Left cardiac atrium (tissue), 4 donors: ENCODE data around the gene AKNA. TPM values are rescaled to one million over a fixed set of nuclear protein-coding genes. Genes with fewer than 3 reads are reported as not detected.

Experiments
- ATAC-seq, 2 donors: fragments of 200-7000 bp; cut with Tn5 transposase; one replicate each; pipeline ENCODE4 v1.9.1; 2020; ENCODE audit warnings: mild to moderate bottlenecking in 2 of 2, moderate library complexity in 2 of 2
- DNase-seq: peaks from one replicate; pipeline ENCODE4 v3.0.0-alpha.2; 2020
- intact Hi-C, 2 donors: fragments of 100-400 bp; cut with DNase I; formaldehyde crosslinking; loops; one replicate each; pipeline versions ENCODE4 v1.14.1 to v1.15.1; 2022 to 2023
- total RNA-seq, 2 donors: library from RNA; stranded (reverse); fragmentation: NEBNext Ultra II Directional; extraction: Animal tissue kit (Norgen Biotek cat#: 25700); gene quantifications; one replicate each; pipeline ENCODE4 v1.2.1, GENCODE V29; 2021
- donor health status: DM: no; HTN: yes; CAD: no.
- donor health status: DM: no; HTN: yes; CAD: no; lungs with severe emphysema.
- donor health status: DM: yes; HTN: yes; CAD: no.
- donor health status: Dilated cardiomyopathy.

AKNA gene
- total RNA-seq, 2 donors from 2014 or later: 9.1 to 13.0 TPM

DNA sequence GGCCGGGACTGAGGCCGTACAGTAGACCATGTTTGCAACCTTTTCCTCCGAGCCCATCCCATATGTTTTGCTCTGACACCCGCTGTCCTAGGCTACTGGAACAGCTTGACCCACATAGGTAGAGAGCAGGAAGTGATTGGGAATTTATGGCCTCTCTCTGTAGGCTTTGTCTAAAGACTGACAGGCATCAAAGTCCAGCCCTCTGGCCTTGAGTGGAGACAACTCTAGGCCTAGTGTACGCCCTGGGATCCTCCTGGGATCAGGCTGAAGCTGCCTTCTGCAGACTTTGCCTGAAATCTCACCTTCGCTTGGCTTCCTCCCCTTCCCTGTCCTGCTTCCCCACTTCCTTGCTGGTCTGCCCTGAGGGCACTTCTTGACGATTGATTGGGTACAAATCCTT is 13.6 kb upstream of the AKNA start:
- DNase-seq (no peak), ATAC-seq (no peak)
- intact Hi-C loops: no loop called here

DNA sequence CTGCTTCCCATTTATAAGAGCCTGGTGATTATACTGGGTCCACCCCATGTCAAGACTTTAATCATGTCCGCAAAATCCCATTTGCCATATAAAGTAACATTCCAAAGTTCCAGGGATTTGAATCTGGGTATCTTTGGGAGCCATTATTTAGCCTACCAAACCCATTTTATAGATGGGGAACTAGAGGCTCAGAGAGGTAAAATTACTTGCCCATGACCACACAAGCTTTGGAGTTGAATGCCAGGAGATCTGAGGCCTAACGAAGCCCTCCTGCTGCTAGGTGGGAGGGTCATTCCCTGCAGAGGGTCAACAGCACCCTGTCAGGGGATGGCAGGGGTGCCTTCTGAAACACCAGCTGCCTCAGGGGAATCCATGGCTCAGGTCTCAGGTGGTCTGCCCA is 13.0 kb upstream of the AKNA start:
- intact Hi-C loops: no loop called here
- DNase-seq: no peak
- no peak for ATAC-seq

DNA sequence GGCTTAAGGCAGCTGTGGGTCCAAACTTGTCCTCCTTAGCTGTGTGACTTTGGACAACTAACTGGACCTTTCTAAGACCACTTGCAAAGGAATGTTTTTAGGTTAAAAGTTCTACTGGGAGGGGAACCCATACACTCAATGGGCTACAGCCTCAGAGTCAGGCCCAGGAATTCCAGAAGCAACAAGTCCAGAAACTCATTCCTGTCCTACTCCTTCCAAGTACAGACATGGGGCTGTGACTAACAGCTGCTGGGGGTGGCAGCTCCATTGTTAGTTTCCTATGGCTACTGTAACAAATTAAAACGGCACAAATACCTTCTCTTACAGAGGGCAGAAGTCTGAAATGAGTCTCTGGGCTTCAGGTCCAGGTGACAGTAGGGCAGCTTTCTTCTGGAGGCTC is 12.4 kb upstream of the AKNA start:
- ATAC-seq (no peak), DNase-seq (no peak)
- intact Hi-C loops: no loop called here

DNA sequence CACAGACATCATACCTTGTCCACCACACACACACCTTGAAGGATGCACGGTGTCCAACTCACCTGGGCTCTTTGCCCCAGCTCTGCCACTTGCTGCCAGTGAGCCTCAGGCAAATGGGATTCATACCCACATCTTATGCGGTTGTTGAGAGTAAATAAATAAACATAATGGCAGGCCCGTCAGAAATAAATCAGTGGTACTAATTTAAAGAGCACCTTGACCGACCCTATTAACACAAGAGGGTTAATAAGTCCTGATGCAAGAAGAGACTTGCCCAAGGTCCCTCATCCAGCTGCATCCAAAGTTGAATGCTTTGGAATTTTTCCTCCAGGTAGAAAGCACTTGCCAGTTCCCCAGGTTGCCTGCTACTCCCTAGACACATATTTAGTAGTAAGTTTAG is 11.6 kb upstream of the AKNA start:
- DNase-seq (no peak), ATAC-seq (no peak)
- intact Hi-C loops: no loop called here

DNA sequence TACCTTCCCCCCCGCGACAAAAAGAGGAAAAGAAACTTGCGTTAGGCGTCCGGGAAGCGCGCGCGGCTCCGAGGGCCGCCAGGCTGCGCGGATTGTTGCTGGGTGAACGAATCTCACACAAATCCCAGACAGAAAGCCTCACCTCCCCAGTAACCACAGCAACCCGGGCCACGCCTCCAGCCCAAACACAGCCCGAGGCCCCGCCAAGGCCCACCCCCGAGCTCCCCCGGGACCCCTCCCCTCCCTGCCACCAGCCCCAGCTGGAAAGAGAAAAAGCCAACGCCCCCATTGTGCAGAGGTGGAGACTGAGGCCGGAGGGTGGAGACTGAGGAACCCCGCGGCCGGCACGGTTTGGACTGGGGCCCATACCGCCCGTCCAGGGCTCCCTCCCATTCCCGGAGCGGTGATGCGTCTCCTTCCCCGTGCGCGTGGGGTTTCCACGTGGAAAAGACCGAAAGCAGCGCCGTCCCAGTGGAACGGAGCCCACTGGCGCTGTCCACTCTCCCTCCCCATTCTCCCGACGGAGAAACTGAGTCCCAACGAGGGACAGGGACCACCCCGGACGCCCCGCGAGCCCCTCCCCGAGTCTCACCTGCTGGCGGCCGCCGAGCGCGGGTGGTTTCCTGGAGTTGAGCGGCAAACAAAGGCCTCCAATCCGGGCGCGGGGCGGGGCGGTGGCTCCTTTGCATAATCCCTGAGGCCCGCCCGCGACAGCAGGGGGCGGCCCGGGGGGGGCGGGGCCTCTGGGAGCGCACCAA is 10.2 kb upstream of the AKNA start:
- intact Hi-C loops: no loop called here
- DNase-seq (peak; percentile 98), ATAC-seq (peak; percentile 94 to 96)

DNA sequence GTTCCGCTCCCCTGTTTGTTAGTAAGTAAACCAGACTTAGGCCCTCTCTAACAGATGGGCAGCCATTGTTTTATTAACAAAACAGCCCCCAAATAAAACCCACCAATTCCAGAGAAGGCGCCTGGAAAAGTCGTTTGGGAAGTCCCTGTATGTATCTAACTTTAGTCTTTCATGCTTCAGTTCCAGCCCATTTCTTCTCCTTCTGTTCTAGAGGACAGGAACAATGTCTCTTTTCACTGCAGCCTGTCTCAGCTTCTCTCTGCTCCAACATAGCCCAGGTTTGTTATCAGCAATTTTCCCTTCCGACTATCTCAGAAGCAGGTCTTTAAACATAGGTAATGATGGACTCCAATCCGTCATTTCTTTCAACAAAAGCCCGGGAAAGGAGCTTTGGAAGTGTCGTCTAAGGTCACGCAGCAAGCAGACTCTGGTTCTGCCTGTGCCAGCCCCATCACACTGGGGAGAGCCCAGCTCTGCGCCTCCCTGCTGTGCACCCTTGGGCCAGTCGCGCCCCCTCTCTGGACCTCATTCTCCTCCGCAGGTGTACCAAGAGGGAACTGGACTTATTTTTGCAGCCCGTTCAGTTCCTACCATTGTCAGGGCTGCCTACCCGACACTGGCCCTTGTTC is 9.6 kb upstream of the AKNA start:
- intact Hi-C loops: no loop called here
- ATAC-seq: peak; percentile 2 to 19
- DNase-seq: no peak

DNA sequence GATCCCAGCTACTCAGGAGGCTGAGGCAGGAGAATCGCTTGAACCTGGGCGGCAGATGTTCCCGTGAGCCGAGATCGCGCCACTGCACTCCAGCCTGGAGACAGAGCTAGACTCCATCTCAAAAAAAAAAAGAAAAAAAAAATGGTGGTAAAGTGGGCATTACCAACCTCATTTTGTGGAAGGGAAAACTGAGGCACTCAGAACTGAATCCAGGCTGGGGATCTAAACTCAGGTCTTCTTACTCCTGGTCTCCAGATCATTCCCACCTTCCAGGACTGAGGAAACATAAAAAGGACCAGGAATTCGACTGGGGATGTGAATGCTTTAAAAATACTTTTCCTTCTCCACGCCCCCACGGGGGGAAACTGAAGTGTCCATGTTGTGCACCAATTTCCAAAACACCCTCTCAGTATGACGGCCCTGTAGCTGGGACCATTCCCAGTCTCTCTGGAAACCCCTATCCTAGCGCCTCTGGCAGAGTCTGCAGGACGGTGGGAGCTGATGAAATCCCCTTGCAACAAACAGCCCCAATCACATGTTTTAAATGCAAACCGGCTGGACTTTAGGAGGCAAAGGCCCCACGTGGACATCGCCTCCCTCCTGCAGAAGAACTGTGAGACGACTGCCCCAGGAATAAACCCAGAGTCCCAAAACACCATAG is 8.9 kb upstream of the AKNA start:
- ATAC-seq (peak in 1 of 2 donors; percentile 6), DNase-seq (no peak)
- intact Hi-C loops: no loop called here

DNA sequence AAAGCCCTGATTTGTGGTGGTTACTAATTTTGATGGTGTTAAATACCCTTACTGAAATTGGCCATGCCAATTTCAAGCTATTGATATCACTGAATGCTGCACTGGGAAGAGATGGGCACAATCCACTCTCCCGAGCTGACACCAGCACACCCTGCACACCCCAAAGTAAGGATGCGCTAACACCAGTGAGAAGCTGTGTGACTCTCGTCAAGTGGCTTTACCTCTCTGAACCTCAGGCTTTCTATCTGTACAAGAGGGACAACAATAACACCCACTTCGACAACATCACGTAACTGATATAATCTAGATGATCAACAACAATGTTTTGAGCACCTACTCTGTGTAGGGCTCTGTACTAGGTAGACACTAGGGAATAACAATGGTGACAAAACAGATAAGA is 8.0 kb upstream of the AKNA start:
- no peak for DNase-seq
- intact Hi-C loops: no loop called here
- no peak for ATAC-seq

DNA sequence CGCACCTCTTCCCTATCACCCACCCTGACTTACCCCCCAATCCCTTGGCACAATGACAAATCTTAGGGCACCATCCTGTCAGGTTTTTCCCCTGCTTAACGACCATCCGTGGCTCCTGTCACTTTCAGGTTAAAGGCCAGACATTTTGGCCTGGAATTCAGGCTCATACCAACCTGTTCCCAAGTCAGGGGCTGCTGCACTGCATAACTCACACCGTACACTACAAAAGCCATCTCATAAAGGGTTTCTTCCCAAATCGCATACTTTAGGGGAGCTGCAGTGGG is 7.5 kb upstream of the AKNA start:
- intact Hi-C loops: no loop called here
- DNase-seq (no peak), ATAC-seq (no peak)

DNA sequence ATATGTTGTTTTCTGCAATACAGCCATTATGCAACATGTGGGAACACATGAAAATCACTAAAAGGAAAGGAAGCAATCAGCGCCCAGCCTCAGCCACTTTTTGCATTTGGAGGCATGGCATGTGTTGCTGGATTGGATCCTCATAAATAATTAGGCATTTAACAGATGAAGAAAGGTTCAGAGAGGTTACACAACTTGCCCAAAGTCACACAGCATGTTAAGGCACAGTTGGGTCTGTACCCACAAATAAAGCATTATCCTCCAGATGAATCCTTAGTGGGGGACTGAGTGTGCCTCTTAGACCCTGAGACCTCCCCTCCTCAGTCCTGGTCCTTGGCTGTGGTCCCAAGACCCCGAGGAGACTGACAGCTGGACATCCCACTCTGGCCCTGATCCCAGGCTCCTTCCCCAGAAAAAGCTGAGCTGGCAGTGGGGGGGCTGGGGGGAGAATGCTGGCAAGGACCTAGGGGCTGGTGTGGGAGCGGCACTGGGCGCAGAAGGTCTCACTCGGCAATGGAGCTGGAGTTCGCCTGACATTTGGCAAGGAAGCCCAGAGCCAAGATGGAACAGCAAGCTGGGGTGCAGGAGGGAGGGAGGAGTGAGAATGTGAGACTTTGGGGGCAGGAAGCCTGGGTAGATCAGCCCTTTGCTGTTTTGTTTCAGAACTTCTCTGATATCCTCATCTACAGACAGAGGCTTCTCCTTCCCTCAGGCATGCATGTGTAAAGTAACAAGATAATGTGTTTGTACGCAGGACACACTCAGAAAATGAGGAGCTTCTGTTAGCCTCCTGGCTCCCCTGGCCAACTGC is 6.9 kb upstream of the AKNA start:
- no peak for DNase-seq
- intact Hi-C loops: no loop called here
- no peak for ATAC-seq

DNA sequence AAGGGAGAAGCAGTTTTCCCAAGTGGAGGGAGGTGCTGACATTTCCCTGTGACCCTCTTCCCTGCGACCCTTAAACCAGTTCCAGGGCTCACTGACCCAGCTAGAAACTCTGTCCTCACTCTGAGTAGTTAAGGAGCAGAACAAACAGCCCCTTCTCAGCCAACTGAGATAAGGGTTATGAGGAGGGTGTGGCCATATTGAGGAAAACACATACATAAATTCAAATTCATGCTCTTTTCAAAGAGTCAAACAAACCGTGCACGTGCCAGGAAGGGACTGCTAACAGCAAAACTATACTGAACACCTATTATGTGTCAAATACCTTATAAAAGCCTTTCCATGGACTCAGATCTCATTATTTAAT is 4.9 kb upstream of the AKNA start:
- DNase-seq: no peak
- ATAC-seq: no peak
- intact Hi-C loops: no loop called here

DNA sequence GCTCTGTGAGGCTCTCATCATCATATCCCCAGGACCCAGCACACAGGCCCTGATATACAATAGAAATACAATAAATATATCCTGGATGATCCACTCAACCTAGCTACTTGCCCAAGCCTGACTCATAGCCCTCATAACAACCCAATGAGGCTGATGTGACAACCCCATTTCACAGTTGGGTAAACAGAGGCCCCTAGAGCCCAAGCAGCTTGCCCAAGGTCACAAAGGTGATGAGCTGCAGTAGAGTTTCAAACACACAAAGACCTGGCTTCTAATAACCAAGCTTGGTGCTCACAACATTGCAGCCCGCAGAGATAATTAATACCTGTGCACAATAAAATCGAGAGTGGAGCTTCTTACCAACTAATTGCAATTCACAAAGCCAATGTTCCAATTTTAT is 3.2 kb upstream of the AKNA start:
- intact Hi-C loops: no loop called here
- no peak for ATAC-seq
- DNase-seq: no peak

DNA sequence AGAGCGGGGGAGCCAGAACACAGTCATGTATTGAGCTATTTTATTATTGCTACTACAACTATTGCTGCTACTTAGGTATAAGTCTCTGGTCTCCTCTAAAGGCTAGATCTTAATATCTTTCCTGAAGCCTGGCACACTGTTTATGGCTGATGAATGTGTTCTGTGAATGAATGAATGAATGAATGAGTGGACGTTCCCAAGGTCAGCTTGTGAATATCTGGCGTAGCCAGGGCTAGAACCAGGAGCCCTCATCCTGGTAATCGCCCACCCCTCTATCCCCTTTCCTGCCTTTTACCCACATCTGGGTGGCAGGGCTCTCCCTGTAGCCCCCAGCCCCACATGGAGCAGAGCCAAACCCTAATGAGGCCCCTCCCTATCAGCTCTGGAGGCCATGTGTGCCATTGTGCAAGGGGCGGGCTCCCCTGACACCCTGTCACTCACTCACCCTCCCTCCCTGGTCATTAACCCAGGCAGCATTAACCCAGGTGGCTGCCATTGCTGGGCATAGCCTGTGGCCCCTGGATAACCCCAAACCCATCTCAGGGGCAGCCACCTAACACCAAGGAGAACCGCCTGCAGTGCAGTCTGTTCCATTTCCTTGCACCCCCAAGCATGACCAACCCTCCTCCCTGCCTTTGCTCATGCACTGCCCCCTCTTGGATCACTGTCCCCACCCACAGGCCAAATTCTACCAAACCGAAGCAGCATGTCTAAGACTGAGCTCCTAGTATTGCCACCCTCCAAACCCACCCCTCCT is 2.0 kb upstream of the AKNA start:
- DNase-seq (no peak), ATAC-seq (no peak)
- intact Hi-C loops: no loop called here

DNA sequence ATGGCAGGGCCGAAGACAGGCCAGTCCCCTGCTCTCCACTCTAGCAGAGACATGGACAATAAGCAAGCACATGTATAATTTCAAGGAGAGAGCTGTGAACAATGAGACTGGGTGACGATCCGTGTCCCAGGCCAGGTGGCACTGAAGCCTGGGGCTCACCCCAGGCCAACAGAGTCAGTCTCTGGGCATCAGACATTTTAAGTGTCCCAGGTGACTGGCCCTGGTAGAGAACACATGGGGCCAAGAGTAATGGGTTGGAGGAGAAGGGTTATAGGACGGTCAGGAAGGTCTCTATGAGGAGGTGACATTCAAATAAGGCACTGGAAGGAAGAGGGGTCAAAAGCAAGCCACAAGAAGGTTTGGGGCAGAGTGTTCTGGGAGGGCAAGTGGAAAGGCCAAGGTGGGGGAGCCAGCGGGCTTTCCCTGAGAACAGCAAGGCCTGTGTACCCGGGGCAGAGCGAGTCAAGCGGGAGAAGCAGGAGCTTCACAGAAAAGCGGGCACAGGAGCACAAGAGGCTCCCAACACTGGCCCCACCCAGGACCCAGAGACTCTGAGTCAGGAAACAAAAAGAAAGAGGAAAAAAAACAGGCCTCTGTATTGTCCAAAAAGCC is 1.1 kb upstream of the AKNA start:
- DNase-seq: no peak
- intact Hi-C loops: no loop called here

DNA sequence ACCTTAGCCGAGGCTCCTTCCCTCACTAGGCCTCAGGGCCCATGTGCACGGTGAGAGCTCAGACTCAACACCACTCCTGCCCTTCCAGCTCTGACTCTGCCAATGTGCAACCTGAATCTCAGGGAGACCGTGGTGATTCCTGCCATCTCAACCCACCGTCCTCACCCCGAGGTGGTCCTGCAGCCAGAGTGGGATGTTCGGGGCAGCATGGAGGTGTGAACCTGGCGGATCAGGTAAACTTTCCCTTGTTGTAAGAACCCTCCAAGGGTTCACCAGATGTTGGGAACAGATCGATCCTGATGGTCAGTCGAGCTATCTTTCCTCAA is 538 bp upstream of the AKNA start:
- intact Hi-C loops: no loop called here
- ATAC-seq (no peak), DNase-seq (no peak)

More for the DNA sequence above, 1.1 kb upstream of the AKNA start:
- ATAC-seq: no peak

DNA sequence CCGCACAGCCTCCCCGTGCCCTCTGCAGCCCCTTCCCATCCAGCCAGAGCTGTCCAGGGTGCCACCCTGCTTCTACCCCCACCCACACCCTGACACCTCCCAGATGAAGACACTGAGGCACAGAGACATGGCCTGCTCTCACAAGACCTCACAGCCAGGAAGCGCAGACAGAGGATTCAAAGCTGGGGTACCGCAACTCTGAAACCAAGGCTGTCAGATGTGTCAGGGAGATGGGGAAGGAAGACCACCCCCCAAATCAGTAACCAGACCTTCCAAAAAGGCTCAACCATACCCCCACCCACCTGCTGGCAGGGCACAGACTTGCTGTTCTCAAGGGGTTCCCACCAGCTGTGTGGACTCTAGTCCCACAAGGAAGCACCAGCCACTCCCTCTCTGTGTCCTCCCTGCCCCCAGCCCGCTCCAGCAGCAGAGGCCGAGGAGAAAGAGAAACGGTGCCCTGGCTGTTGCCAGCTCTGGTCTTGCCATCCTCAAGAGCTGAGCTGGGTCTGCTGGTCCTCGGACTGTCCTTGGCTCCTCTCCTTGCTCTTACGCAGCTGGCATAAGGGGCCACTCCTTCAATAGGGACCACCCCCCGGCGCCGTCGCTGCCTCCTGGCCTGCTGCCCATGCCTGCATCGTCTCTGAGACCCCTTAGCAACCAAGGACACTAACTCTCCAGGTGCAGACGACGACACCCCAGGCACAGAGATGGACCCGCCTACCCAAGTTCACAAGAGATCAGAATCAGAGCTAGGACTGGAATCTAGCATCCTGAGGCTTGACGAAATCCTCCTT is 699 bp downstream of the AKNA start:
- intact Hi-C loops: no loop called here
- ATAC-seq: peak; percentile 27 to 30
- DNase-seq: no peak

DNA sequence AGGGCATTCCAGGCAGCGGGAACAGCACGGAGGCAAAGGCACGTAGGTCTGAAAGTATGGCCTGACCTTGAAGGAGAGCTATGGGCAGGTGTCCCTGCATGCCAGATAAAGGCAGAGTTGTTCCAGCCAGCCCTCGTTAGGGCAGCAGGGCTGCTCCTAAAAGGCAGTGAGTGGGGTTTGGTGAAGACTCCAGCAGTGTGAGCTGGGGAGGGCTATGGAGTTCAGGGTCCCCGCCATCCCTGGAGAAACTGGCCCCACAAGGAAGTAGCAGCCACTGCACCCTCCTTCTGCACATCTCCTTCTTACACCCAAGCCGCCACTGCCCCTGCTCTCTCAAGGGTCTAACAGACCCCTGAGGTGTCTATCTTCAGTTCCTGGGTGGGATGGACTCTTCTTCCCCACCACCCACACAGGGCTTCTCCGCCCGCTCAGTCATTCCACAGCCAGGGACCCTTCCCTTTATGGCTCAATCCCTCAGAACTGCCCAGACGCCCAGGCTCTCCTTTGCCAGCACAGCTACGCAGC is 1.4 kb downstream of the AKNA start:
- intact Hi-C loops: no loop called here
- no peak for DNase-seq
- no peak for ATAC-seq
